Glutamatergic neuron (in vitro differentiated cells): ENCODE measurements around the gene CDC42BPB. TPM values are rescaled to one million over a fixed set of nuclear protein-coding genes. Genes with fewer than 3 reads are reported as not detected.
A peak's percentile ranks its signal among the peaks of the same experiment; 100 is the strongest.

ENCODE experiments used
- DNase-seq: peaks from one replicate; pipeline ENCODE4 v3.0.0; 2022
- H3K27ac Mint-ChIP-seq: one replicate; pipeline ENCODE4 v1.8.0; 2020; ENCODE audit warnings: mild to moderate bottlenecking, mixed read lengths, inconsistent platforms; ENCODE audit not compliant: unreplicated experiment
- H3K27me3 Mint-ChIP-seq: one replicate; pipeline ENCODE4 v1.8.0; 2020; ENCODE audit warnings: mild to moderate bottlenecking, moderate library complexity, mixed read lengths, inconsistent platforms; ENCODE audit not compliant: unreplicated experiment
- H3K36me3 Mint-ChIP-seq: one replicate; pipeline ENCODE4 v1.8.0; 2020; ENCODE audit warnings: mild to moderate bottlenecking, mixed read lengths, inconsistent platforms; ENCODE audit not compliant: unreplicated experiment
- H3K4me1 Mint-ChIP-seq: one replicate; pipeline ENCODE4 v1.8.0; 2020; ENCODE audit warnings: mild to moderate bottlenecking, low read depth, mixed read lengths, inconsistent platforms; ENCODE audit not compliant: unreplicated experiment
- H3K4me3 Mint-ChIP-seq: one replicate; pipeline ENCODE4 v1.8.0; 2020; ENCODE audit warnings: mild to moderate bottlenecking, mixed read lengths, inconsistent platforms; ENCODE audit not compliant: unreplicated experiment
- H3K9me3 Mint-ChIP-seq: one replicate; pipeline ENCODE4 v1.8.0; 2020; ENCODE audit warnings: mild to moderate bottlenecking, moderate library complexity, mixed read lengths, inconsistent platforms; ENCODE audit not compliant: unreplicated experiment
- total RNA-seq: library from RNA; stranded (reverse); fragmentation: NEBNext Ultra II Directional; extraction: Animal tissue kit (Norgen Biotek cat#: 25700); gene quantifications from one replicate; pipeline ENCODE4 v1.2.1, GENCODE V29; 2021; ENCODE audit not compliant: unreplicated experiment
- TF ChIP-seq, protein P1 (sequence below): fragments of 200-600 bp; sonication (generic); IDR thresholded peaks from one replicate; pipeline ENCODE4 v1.5.0; 2021; ENCODE audit not compliant: partially characterized antibody, unreplicated experiment

Gene CDC42BPB
- total RNA-seq, 1 donor from 2014 or later: 125 TPM

DNA sequence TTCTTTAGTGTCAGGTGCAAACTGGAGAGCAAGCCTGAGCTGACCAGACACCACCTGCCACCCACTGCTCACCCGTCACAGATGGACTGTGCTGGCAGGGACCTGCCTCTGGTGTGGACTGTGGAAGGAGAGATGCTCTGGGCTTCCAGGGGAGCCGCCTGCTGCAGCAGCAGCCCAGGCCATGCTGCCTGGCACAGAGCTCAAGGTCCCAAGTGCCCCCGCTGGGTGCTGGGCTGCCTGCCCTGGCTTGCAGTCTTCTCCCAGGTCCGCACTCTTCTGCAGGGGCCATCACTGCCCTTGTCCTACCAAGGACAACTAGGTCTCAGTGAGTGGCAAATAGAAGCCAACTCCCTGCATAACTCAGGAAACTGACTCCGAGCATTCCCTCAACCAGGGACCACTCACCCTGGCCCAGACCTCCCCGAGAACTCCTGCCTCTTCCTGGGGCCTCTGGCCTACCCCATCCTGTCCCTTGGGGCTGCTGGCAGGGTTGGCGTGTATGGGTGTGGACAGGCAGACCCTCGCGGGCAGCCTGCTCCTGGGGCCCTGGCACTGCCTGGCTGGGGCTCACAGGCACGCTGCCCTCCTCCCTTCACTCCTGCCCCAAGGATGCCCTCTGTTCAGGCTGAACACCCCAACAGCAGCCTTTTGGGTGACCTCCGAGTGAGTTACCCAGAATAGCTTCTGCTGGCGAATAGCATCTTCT is 125.6 kb downstream of the CDC42BPB start:
- Mint-ChIP-seq H3K36me3 (no peaks in the 10 kb centered on the region), H3K4me3 (peak overlapping the region; percentile 38), H3K4me1 (peaks cover 6% of the 10 kb centered on the region), H3K27ac (no peak overlapping the region), H3K27me3 (peaks cover 12% of the 10 kb centered on the region), H3K9me3 (peaks cover 8% of the 10 kb centered on the region)
- DNase-seq: no peak
- TF ChIP-seq, protein P1, sequence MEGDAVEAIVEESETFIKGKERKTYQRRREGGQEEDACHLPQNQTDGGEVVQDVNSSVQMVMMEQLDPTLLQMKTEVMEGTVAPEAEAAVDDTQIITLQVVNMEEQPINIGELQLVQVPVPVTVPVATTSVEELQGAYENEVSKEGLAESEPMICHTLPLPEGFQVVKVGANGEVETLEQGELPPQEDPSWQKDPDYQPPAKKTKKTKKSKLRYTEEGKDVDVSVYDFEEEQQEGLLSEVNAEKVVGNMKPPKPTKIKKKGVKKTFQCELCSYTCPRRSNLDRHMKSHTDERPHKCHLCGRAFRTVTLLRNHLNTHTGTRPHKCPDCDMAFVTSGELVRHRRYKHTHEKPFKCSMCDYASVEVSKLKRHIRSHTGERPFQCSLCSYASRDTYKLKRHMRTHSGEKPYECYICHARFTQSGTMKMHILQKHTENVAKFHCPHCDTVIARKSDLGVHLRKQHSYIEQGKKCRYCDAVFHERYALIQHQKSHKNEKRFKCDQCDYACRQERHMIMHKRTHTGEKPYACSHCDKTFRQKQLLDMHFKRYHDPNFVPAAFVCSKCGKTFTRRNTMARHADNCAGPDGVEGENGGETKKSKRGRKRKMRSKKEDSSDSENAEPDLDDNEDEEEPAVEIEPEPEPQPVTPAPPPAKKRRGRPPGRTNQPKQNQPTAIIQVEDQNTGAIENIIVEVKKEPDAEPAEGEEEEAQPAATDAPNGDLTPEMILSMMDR: no peak

DNA sequence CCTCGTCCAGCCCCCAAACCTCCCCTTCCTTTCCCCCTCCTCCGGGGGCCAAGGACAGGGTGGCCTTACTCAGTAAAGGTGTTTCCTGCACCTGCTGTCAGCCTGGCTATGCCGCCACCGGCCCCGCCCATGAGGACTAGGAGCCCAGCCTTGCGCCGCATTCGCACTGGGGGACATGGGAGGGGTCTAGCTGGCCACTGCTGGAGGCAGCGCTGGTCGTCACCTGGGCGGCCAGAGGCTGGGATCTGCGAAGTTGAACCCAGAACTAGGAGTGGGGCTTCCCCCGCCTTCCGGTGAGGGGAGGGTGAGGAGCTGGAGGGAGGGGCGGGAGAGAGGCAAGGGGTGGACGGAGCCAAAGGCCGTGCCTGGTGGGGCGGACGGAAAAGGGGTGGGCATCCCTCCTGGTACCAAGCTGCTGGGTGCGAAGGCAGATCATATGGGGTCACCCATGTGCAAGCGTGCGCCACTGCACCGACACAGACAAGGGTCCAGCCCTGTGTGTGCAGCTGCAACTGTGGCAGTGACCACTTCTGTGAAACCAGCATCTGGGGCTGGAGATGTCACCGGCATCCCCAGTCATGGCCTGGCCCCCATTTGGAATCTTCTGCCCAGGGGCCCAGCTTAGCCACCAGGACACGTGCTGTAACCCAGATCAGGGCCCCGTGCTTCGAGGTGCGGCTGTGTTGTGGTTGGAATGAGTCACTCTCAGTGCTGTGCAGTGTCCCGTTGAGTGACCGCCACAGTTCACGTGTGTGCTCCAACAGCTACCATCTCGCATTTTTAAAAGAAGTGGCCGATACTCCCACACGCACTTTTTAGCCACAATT is 126.4 kb downstream of the CDC42BPB start:
- H3K9me3 Mint-ChIP-seq: peaks cover 8% of the 10 kb centered on the region
- H3K27ac Mint-ChIP-seq: no peak overlapping the region
- TF ChIP-seq, protein P1: no peak
- no peaks in the 10 kb centered on the region for H3K36me3 Mint-ChIP-seq
- peak overlapping the region; percentile 38 for H3K4me3 Mint-ChIP-seq
- DNase-seq: no peak
- peaks cover 12% of the 10 kb centered on the region for H3K27me3 Mint-ChIP-seq
- peaks cover 3% of the 10 kb centered on the region for H3K4me1 Mint-ChIP-seq

DNA sequence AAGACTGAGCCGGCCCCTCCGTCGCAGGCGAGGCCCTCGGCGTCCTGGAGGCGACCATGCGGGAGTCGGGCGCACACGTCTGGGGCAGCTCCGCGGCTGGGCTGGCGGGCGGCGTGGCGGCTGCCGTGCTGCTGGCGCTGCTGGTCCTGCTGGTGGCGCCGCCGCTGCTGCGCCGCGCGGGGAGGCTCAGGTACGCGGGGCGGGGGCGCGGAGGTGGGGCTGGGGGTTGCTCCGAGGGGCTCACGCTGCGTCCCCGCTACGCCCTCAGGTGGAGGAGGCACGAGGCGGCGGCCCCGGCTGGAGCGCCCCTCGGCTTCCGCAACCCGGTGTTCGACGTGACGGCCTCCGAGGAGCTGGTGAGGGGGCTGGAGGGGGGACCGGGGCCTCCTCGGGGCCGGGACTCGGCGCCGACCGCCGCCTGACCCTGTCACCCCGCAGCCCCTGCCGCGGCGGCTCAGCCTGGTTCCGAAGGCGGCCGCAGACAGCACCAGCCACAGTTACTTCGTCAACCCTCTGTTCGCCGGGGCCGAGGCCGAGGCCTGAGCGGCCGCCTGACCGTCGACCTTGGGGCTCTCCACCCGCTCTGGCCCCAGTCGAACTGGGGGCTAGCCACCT is 127.1 kb downstream of the CDC42BPB start:
- DNase-seq: peak; percentile 63
- no peak overlapping the region for H3K4me3 Mint-ChIP-seq

DNA sequence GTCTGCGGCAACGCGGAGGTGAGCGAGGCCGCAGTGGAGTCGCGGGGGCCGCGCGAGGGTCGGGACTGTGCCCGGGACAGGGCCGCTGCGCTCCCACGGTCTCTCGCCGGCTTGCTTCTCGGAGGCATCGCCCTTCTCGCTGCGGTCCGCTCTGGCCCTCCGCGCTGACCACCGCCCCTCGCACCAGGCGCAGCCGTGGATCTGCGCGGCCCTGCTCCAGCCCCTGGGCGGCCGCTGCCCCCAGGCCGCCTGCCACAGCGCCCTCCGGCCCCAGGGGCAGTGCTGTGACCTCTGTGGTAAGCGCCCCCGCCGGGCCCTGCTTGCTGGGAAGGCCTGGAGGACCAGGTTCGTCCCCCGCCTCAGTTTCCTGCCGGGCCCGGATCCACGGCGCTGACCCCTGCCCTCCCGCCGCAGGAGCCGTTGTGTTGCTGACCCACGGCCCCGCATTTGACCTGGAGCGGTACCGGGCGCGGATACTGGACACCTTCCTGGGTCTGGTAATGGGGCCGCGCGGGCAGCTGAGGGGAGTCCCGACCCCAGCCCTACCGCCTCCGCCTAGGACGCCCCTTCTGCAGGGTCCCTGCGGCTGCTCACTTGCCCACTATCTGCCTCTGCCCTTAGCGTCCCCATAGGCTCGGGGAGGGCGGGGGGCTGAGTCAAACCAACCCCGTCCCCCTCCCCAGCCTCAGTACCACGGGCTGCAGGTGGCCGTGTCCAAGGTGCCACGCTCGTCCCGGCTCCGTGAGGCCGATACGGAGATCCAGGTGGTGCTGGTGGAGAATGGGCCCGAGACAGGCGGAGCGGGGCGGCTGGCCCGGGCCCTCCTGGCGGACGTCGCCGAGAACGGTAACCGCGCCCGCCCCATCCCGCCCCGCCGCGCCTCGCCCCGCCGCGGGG is 127.9 kb downstream of the CDC42BPB start:
- Mint-ChIP-seq H3K27me3 (peaks cover 14% of the 10 kb centered on the region), H3K4me1 (peaks cover 5% of the 10 kb centered on the region), H3K4me3 (no peak overlapping the region), H3K36me3 (no peaks in the 10 kb centered on the region), H3K9me3 (peaks cover 10% of the 10 kb centered on the region), H3K27ac (no peak overlapping the region)
- TF ChIP-seq, protein P1: no peak
- DNase-seq: no peak

More for the DNA sequence above, 127.1 kb downstream of the CDC42BPB start:
- peaks cover 10% of the 10 kb centered on the region for H3K9me3 Mint-ChIP-seq
- H3K36me3 Mint-ChIP-seq: no peaks in the 10 kb centered on the region
- peaks cover 14% of the 10 kb centered on the region for H3K27me3 Mint-ChIP-seq
- TF ChIP-seq, protein P1: no peak
- no peak overlapping the region for H3K27ac Mint-ChIP-seq
- peaks cover 5% of the 10 kb centered on the region for H3K4me1 Mint-ChIP-seq
